HG03039 (cell line): ENCODE measurements around the gene SALL4.
"Not testable (repeated sequence)": the region's sequence is repeated elsewhere in the genome, so short reads cannot be mapped to it uniquely, and the experiment has no call there.

Source experiments
- ATAC-seq: cut with Tn5 transposase; IDR thresholded peaks from one replicate; pipeline ENCODE4 v1.9.1; 2021; ENCODE audit warnings: mild to moderate bottlenecking, moderate library complexity; ENCODE audit not compliant: unreplicated experiment

SALL4 gene

DNA sequence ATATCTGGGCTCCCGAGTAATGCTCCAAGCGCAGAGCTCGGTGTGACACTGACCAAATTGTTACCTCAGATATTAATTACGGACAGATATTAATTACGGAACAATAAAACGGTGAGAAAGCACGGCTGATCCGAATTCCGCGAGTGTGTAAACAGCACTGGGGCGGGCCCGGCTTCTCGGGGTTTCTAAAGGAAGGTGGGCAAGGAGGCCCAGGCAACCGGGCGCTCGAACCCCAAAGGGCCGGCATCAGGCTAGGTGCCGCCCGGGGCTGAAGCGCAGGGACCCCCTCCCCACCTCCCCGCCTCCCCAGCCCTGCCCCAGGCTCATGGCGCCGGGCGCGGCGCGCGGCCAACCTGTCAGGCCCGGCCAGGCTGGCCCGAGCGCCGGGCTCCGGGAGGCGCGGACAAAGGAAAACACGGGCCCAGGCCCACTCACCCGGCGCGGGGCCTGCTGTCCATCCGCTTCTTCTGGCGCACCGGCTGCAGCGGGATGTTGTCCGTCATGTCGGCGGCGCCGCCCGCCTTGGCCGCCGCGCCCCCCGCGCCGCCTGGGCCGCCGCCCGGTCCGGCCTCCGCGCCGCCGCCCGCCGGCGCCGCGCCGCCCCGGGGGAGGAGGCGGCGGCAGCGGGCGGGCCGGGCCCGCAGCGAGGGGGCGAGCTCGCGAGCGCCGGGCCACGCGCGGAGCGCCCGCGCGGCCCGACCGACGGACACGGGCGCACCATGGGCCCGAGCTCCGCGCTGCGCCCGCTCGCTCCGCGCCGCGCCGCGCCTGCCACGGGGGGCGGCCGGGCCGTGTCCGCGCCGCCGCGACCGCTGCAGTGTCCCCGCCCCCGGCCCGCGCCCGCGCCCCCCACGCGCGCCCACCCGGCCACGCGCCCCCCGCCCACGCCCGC is 34.2 kb downstream of the SALL4 start, which contains the start of gene ATP9A:
Gene ATP9A, minus strand, starts transcription at position 524 of the 892 bp plus-strand sequence. Its CDS starts 21 bp downstream, at position 503.
- no peak for ATAC-seq

- ATAC-seq: no peak
These were observed 35.1 kb downstream of the SALL4 start for GRCh38 chr20:51766994-51767866.

DNA sequence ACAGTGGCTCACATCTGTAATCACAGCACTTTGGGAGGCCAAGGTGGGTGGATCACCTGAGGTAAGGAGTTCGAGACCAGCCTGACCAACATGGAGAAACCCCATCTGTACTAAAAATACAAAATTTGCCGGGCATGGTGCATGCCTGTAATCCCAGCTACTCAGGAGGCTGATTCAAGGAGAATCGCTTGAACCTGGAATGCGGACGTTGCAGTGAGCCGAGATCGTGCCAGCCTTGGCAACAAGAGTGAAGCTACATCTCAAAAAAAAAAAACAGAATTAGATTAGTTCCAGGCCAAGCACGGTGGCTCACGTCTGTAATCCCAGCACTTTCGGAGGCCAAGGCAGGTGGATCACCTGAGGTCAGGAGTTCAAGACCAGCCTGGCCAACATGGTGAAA is 36.9 kb downstream of the SALL4 start:
- ATAC-seq: not testable (repeated sequence)

DNA sequence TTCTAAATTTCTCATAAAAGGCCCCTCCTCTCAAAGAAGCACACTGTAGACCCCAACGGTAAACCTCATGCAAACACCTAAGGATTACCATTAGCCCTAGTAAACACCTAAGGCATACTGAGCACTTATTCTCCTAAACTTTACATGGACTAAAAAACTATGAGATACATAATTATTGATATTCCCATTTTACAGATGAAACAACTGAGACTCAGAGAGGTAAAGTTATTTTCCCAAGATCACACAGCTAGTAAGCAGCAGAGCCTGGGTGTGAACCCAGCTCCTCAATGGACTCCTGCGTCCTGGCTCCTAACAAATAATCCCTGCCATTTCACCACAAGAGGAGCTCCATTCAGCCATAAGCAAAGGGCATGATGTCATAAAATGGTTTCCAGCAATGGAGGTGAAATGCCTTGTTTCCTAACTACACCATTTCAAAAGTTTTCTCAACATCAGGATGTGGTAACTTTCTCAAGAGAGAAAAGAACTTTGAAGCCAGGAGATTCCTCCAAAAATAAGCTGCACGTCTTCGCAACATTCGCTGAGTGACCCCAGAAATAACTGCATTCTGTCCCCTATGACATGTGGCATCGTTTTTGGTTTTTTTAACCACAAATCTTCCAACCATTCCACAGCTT is 38.2 kb downstream of the SALL4 start:
- ATAC-seq: no peak

DNA sequence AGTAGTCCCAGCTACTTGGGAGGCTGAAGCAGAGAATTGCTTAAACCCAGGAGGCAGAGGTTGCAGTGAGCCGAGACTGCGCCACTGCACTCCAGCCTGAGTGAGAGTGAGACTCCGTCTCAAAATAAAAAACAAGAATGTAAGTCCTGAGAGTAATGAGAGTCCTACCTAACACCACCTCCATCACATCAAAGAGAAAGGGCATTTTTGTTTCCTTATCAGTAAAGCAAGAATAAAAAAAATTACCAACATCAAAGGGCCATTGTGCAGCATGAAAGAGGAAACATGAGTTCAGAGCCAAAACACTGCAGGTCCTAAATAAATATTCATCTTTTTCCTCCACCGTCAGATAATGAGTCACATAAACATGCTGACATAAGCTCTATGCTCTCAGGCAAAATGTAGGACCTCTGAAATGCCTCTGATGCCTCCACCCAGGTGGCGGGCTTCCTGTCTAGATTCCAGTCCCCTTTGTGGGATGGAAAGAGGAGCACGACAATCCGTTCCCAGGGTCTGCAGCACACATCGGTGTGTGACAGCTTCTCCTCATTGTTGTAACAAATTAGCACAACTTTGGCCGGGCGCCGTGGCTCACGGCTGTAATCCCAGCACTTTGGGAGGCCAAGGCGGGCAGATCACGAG is 41.3 kb downstream of the SALL4 start:
- no peak for ATAC-seq

GRCh38 chr20:51759769-51760510 is 42.4 kb downstream of the SALL4 start:
- ATAC-seq: no peak

- no peak for ATAC-seq
These were observed 43.3 kb downstream of the SALL4 start for GRCh38 chr20:51758978-51759544.

GRCh38 chr20:51757226-51757625 is 45.1 kb downstream of the SALL4 start:
- ATAC-seq: no peak

- ATAC-seq: no peak
These were observed 45.7 kb downstream of the SALL4 start for GRCh38 chr20:51756653-51757052.

GRCh38 chr20:51753220-51753619 is 49.1 kb downstream of the SALL4 start:
- ATAC-seq: not testable (repeated sequence)

DNA sequence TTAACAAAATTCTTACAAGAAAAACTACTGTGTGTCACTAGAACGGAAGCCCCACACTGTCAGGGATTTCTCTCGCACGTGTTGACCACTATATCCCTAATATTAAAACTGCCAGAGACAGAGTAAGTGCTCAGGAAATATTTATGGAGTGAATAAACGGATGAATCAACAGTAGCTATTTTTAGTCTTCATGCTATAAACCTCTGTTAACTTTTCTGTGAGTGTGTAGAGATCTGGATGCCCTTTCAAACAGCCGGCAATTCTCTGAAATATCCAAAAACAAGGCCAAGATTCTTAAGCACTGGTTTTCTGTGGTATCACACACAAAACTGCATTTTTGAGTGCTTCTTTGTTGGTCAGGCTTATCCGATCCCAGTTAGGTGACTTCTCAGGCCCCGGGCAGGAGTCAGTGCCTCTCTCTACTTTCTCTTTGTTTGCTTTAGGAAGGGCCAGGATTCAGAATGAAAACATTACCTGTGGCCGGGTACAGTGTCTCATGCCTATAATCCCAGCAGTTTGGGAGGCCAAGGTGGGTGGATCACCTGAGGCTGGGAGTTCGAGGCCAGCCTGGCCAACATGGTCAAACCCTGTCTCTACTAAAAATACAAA is 49.9 kb downstream of the SALL4 start:
- ATAC-seq: no peak

DNA sequence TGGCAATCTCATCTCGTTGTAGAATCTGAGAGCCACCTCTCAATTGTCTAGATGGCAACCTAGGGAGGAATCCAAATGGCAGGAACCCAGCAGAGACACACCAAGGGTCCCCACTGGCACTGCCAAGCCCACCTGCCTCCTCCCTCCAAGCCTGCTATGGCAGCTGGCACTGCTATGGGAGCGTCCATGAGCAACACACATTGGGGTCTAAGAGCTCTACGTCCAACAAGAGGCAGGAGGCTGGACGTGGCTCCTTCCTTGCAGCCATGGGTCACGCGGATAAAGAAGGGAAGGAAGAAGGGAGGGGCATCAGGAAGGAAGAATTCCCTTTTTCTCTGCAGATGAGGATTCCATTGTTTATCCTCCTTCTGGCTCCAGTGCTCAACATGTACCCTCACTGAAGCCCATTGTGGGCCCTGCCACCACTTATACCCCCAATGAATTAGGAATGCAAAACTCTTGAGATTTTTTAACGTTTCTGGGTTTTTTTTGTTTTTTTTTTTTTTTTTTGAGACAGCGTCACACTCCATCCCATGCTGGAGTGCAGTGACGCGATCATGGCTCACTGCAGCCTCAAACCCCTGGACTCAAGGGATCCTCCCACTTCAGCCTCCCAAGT is 51.4 kb downstream of the SALL4 start:
- no peak for ATAC-seq

DNA sequence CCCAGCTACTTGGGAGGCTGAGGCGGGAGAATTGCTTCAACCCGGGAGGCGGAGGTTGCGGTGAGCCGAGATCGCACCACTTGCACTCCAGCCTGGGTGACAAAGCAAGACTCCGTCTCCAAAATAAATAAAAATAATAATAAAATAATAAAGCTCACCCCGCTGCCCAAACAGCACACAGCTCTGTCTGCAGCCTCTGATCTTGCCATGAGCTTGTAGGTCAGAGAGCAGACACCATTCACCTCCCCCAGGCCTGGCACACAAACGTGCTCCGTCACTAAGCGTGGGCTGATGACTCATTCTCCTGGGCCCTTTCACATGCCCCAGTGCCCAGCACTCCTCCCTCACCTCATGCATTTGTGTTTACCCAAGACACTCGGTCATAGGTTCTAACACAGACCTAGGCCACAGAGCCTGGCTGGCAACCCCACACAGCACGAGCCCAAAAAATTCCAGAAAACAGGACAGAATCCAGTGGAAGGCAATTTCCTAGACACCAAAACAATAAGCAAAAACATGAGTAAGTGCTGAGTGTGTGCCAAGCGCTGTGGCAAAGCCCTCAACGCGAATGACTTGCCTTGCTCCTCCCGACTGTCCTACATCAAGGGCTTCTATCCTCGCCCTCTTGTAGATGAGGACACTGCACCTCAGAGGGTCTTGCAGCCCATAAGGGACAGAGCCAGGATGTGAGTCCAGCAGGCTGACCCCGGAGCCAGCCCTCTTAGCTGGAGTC is 52.1 kb downstream of the SALL4 start:
- no peak for ATAC-seq

GRCh38 chr20:51749674-51750036 is 52.7 kb downstream of the SALL4 start:
- ATAC-seq: no peak

- ATAC-seq: no peak
These were observed 55.0 kb downstream of the SALL4 start for GRCh38 chr20:51747182-51747911.

DNA sequence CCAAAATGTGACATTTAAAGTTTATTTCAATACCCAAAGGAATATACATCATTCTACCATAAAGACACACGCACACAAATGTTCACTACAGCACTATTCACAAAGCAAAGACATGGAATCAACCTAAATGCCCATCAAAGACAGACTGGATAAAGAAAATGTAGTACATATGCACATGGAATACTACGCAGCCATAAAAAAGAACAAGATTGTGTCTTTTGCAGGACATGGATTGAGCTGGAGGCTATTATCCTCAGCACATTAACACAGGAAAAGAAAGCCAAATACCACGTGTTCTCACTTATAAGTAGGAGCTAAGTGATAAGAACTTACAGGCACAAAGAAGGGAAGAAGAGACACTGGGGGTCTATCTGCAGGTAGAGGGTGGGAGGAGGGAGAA is 56.5 kb downstream of the SALL4 start:
- ATAC-seq: no peak

DNA sequence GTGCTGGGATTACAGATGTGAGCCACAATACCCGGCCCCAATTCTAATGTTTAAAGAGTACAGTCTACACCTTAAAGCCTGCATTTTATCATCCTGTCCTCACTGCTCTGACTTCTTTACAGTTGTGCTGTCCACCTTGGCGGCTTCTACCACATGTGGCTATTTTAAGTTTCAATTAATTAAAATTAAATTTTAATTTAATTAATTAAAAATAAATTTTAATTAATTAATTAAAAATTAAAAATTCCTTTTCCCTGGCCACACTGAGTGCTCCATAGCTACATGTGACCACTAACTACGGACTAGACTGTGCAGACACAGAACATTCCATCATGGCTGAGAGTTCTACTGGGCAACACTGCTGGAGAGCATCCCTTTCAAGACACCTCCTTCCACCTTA is 61.5 kb downstream of the SALL4 start:
- ATAC-seq: no peak

DNA sequence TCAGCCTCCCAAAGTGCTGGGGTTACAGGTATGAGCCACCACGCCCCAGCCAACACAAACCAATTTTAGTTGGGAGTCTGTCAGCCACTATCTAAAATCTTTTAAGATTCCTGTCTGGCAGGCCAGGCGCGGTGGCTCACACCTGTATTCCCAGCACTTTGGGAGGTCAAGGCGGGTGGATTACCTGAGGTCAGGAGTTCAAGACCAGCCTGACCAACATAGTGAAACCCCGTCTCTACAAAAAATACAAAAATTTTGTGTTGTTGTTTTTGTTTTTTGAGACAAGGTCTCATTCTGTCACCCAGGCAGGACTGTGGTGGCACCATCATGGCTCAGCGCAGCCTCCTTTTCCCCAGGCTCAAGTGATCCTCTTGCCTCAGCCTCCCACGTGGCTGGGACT is 62.0 kb downstream of the SALL4 start:
- not testable (repeated sequence) for ATAC-seq
